ENCODE results near the gene GGN. TPM values are rescaled to one million over a fixed set of nuclear protein-coding genes. Genes with fewer than 3 reads are reported as not detected.

Gene GGN
- total and polyA plus RNA-seq, 9 of the 15 experiments (the other 6 are each of a cell fraction or from before 2014, with no cell fraction given) = 0.15 to 0.33 TPM; not detected in 7

GRCh38 chr19:38437295-38437694, 49.5 kb upstream of the GGN start (continued):
- TF ChIP-seq AFF1 (IDR thresholded peaks at IDR 0.05; ENCODE audit: low read depth in 1 of 2, partially characterized antibody in 2 of 2) (no peak), ADNP (tag; IDR thresholded peaks at IDR 0.05) (peak; percentile 62), RBM14 (IDR thresholded peaks at IDR 0.05; ENCODE audit: borderline replicate concordance, insufficient read depth, low read depth, low read length) (no peak), GABPB1 (CRISPR knock-in tag; IDR thresholded peaks at IDR 0.05) (no peak), CHD4 (IDR thresholded peaks at IDR 0.05; ENCODE audit: insufficient read depth, insufficient replicate concordance, low read depth, low read length, poor library complexity, severe bottlenecking) (peak; percentile 75), POLR2H (tag; IDR thresholded peaks at IDR 0.05; ENCODE audit: low read depth) (no peak), TAL1 (IDR thresholded peaks at IDR 0.05) (no peak), CCNT2 (IDR thresholded peaks at IDR 0.05; ENCODE audit: borderline replicate concordance, extremely low read depth, insufficient read length, low read depth, low read length) (no peak), GATAD2A (IDR thresholded peaks at IDR 0.05) (no peak), BRF1 (IDR thresholded peaks at IDR 0.05; ENCODE audit: borderline replicate concordance, extremely low read depth, insufficient read length) (no peak), BCL6 (CRISPR knock-in tag; IDR thresholded peaks at IDR 0.05) (no peak), CREB3L1 (IDR thresholded peaks at IDR 0.05; ENCODE audit: borderline replicate concordance, low read depth) (no peak), SIN3A (IDR thresholded peaks at IDR 0.05; ENCODE audit: borderline replicate concordance in 2 of 2, control insufficient read depth in 1 of 2, low read depth in 2 of 2, low read length in 2 of 2) (no peak), MYC (IDR thresholded peaks at IDR 0.05; ENCODE audit: low read depth, low read length) (no peak), MYC (CRISPR knock-in tag; IDR thresholded peaks at IDR 0.05; ENCODE audit: borderline replicate concordance, low read depth) (no peak), BCOR (IDR thresholded peaks at IDR 0.05) (peak; percentile 97)
- TF ChIP-seq, protein P1, sequence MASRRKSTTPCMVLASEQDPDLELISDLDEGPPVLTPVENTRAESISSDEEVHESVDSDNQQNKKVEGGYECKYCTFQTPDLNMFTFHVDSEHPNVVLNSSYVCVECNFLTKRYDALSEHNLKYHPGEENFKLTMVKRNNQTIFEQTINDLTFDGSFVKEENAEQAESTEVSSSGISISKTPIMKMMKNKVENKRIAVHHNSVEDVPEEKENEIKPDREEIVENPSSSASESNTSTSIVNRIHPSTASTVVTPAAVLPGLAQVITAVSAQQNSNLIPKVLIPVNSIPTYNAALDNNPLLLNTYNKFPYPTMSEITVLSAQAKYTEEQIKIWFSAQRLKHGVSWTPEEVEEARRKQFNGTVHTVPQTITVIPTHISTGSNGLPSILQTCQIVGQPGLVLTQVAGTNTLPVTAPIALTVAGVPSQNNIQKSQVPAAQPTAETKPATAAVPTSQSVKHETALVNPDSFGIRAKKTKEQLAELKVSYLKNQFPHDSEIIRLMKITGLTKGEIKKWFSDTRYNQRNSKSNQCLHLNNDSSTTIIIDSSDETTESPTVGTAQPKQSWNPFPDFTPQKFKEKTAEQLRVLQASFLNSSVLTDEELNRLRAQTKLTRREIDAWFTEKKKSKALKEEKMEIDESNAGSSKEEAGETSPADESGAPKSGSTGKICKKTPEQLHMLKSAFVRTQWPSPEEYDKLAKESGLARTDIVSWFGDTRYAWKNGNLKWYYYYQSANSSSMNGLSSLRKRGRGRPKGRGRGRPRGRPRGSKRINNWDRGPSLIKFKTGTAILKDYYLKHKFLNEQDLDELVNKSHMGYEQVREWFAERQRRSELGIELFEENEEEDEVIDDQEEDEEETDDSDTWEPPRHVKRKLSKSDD (conservative IDR thresholded peaks at IDR 0.05; ENCODE audit: low read length) = no peak
- TF ChIP-seq, protein P2, sequence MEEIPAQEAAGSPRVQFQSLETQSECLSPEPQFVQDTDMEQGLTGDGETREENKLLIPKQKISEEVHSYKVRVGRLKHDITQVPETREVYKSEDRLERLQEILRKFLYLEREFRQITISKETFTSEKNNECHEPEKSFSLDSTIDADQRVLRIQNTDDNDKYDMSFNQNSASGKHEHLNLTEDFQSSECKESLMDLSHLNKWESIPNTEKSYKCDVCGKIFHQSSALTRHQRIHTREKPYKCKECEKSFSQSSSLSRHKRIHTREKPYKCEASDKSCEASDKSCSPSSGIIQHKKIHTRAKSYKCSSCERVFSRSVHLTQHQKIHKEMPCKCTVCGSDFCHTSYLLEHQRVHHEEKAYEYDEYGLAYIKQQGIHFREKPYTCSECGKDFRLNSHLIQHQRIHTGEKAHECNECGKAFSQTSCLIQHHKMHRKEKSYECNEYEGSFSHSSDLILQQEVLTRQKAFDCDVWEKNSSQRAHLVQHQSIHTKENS (CRISPR knock-in tag; IDR thresholded peaks at IDR 0.05) = no peak

All from K562 (cell line).